ENCODE results near the gene EPHB1. TPM values are rescaled to one million over a fixed set of nuclear protein-coding genes. Genes with fewer than 3 reads are reported as not detected.

EPHB1 gene
- 0.36 and 0.86 TPM in 2 replicates for total RNA-seq
- polyA plus RNA-seq (2012) = 0.43 TPM

DNA sequence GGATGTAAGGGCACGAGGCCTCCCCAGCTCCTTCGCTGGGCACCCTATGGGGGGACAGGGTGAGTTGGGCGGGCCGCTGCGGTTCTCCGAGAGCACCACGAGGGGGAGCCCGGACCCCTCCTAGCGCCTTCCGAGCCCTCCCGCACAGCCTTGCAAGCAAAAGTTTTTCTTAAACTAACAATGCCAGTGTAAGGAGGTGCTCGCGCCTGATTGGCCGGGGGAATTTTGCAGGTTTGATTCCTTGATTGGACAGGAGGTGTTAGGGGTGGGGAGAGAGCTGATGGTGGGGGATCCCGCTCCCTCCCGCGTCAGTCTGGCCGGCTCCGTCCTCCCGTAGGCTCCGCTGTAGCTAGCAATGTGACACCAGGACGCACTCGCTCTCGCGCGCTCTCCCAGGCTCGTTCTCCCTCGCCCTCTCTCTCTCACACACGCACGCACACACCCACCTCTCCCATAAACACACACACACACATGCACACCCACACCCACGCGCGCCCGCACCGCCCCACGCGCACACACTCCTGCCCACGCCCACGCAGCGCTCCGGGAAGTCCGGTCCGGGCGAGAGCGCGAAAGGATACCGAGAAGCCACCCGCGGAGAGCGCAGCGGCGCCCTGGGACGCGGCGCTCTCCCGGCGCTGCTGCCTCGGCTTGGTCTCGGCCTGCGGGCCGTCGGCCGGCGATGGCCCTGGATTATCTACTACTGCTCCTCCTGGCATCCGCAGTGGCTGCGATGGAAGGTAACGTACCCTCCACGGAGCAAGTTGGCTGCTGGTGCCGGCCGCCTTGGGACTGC lies at the start of gene EPHB1:
Gene EPHB1 (plus strand): TSS at position 311 of the 796 bp plus-strand sequence.
- DNase-seq (ENCODE audit: low read depth) = peak; percentile 87

DNA sequence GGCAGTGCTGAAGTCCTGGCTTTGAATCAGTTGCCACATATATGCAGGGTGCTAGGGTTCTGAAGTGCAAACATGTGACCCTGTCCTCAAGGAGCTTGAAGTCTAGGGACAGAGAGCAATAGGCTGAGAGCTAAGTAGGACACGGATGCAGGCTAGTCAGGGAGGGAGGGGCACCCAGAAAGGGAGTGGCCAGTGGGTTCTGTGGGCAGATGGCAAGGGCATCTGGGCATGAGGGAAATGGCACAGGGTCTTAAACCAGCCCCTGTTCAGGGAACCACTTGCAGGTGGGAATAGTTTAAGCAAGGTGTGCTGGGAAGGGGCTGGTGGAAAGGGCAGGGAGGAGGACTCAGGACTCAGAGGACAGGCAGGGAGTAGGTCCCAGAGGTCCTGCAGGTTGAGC lies 46.4 kb upstream of the EPHB1 start:
- no peak for DNase-seq (ENCODE audit: low read depth)

DNA sequence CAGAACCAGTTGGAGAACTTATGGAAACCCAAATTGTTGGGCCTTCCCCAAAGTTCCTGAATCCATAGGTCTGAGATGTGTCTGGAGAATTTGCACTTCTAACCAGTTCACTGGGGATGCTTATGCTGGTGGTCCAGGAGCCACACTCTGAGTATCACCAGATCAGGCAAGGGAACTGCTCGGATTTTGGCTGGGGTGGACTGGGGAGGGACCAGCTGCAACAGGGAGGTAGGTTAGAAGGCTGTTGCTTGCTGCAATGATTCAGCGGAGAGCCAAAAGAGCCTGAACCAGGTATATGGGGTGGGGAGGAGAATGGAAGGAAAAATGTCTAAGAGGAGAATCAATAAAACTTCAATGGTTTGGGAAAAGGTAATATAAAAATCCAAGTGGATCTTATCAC lies 45.9 kb upstream of the EPHB1 start:
- DNase-seq (ENCODE audit: low read depth) = no peak

DNA sequence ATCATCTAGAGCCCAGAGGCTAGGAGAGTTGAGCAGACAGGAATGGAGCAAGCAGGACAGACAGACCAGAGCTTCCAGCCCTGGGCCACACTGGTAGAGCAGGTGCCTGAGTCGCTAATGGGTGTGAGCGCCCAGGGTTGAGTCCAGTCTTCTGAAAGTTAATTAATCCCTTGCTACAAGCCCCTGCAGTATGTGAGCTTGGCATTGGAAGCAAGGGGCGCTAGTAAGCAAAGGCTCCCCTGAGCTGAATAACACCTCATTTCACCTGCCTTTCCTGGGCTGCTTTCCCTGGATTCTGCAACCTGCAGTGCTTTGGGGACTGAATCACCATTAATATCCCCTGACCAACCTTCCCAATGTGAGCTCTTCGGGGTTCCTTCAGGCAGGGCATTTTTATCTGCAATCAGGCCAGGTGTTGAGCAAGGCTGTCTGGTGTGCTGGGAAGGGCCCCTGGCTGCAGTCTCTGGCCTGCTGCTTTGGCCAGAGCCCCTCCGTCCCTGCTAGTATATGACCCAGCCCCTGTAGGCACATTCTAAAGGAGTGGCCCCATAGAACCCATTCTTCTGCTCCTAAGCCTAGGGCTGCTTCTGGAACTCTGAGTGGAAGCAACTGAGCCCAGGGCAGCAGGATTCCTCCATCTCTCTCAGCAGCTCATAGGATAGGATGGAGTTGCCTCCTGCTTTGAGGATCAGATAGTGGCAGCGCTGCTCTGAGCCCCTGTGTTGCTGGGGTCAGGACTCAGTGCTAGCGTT lies 45.1 kb upstream of the EPHB1 start:
- DNase-seq (ENCODE audit: low read depth) = no peak

DNA sequence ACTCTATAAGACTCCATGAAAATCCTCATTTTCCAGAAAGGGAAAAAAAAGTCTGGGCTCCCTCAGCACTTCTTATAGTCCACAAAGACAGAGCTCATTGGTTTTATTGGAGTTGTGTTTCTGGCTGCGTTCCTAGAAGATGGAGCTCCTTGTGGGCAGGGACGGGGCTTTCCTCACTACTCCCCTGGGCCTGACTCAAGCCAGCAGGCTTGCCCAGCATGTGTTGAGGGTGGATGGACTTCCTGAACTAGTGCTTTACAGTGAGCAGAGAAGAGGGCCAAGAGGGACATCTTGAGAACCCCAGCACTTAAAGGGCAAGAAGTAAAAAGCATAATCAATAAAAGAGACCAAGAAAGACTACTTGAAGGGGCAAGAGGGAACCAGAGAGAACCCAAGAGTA lies 43.2 kb upstream of the EPHB1 start:
- peak; percentile 56 for DNase-seq (ENCODE audit: low read depth)

DNA sequence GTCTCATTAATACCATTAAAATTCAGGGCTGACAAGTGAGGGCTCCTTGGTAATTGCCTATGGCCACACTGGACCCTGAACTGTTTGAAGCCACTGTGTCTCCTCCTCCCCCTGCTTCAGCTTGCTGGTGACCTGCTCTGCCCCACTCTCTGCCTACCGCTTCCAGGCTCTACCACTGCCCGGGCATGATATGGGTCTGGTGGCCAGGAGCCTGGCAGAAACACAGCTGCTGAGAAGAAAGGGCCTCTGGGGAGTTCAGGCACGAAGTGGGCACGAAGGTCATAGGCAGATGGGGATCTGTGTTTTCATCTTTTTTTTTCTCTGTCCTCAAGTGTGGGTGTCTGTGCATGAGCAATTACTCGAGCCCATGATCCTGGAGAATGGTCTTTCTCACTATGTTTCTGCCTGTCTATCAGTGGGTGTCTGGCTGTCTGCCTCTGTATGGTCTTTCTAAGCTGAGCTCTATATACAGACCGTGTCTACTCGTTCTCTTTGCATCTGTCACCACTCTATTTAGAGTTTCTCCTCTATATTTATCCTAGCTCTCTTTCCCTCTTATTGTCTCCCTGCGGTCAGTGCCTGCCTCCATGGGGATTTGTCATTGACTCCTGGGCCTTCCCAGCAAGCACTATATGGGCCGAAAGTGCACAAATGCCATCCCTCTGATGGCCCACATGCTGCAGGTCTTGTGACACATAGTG lies 42.1 kb upstream of the EPHB1 start:
- peak; percentile 71 for DNase-seq (ENCODE audit: low read depth)

DNA sequence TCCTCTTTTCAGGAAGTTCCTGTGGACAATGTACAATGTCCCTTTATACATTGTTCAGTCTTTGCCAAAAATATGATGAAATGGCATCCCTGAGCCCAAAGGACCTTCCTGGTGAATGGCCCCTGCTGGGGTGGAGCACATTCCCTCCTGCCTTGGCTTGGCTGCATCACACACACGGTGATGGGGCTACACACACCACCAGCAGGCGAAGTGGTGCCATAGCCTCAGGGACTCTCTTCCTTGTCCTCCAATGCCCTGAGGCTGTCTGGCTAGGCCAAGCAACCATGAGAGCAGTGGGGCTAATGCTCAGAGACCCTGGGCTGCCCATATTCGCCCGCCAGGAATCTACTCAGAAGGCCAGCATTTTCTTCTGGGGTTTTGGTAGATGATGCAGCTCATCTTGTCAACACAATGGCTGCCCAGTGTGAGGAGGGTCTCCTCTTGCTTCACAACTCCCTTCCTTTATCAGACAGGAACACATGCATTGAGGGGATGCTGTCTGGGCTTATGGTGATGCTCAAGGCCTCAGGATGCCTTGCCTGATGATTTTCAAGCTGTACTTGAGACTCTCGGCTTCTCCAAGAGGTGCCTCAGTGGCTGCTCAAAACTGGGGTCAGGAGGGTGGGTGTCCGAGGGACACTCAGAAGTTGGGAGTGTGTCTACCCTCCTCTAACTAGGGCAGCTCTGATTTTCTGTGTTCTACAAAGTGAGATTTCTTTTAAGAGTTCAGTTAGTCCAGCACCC lies 40.9 kb upstream of the EPHB1 start:
- no peak for DNase-seq (ENCODE audit: low read depth)

DNA sequence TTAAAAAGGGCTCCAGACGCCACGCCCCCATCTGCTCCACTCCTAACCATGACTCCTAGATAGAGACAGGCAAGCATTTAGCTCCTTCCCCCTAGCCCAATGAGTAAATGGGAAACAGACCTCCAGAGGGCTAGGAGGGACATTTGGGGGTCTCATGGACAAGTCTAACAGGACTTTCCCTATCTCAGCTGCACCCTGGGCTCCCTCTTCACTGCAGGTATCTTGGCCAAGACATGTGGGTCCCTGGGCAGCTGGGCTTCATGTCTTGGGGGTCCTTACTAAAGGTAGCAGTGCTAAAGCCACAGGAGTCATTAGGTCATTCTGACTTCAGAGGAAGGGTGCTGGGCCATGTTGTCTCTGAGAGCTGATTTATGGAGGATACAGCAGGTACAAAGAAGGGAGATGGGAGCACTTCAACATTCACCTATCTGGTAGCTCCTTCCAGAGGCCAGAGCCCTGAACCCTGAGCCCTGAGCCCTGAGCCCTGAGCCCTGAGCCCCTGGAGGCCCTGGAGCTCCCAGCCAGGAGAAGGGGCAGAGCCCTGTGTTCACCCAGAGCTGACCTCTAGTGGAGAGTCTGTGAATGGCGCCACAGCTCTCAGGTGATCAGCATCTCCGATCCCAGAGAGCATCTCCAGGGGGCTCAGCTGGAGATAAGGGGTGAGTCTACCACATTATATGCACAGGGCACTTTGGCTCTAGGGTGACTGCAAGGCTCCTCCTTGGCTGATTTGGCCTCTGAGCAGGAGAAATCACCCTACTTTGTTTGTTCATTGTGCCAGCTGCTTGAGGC lies 40.1 kb upstream of the EPHB1 start:
- peak; percentile 60 for DNase-seq (ENCODE audit: low read depth)

DNA sequence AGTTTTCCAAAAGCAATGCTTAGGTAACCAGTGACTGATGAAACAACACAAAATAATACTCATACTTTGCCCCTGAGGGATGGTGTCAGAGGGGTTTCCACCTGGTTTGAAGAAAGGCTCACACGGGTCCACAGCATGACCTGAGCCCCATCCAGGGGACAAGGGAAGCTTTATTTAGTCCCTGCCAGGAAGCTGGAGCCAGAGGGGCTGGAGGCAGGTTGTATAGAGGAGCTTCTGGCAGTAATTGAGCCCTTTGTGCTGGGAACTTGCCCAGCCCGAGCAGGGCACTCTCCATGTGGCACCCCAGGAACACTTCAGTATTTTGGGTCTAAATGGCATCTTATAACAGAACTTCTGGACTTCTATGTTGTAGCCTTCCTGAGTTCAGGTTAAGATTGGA lies 39.2 kb upstream of the EPHB1 start:
- DNase-seq (ENCODE audit: low read depth) = no peak

DNA sequence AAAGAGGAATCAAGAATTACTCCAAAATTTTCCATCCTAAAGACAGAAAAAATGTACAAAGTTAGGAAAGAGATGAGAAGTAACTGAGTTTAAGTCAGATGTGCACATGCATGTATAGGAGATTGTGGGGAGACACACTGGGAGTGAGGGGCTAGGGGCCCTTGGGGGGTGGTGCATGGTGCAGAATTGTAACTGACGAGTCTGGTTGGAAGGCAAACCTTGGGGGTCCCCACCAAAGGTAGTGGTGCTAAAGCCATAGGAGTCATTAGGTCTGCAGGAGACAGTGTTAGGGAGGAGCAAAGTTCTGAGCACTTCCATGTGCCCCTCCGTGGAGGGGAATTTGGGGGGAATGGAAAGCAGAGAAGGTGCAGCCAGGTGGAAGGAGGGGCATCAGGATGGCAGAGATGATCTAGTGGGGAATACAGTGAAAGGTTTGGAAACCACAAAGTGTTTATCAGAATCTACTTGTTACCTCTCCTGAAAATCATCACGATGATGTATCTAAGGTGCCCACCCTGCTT lies 37.5 kb upstream of the EPHB1 start:
- no peak for DNase-seq (ENCODE audit: low read depth)

DNA sequence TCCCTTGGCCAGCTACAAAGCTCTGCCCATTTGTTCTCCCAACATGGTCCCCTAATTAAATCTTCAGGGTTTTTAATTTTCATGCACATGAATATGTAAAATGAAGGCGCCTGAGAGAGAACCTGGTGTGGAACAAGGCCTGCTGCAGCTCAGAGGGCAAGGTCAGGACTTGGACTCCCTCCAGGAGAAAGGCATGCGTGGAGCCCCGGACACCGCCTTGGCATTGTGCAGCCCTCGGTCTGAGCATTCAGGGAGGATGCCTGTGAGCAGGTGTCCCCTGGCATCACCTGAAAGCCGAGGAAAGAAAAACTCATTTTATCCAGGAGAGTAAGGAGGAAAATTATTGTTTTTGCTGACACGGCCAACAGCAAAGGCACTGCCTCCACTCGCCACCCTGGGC lies 33.8 kb upstream of the EPHB1 start:
- no peak for DNase-seq (ENCODE audit: low read depth)

DNA sequence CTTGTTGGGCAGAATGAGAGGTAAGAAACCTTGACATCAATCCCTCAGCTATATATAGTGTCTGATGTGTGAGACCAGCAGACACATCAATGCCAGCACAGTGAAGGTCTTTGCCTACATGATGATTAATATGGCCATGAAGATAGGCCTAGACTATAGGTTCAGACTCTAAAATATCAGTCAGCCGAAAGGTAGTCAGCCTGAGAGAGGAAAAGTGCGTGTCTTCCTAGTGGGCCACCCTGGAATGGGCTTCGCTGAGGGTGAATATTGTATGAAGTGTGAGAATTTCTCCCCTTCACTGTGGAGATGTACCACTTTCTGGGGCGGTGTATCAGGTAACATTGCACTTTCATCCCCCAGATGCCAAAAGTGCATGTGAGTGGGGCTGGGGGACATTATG lies 33.0 kb upstream of the EPHB1 start:
- DNase-seq (ENCODE audit: low read depth) = no peak

DNA sequence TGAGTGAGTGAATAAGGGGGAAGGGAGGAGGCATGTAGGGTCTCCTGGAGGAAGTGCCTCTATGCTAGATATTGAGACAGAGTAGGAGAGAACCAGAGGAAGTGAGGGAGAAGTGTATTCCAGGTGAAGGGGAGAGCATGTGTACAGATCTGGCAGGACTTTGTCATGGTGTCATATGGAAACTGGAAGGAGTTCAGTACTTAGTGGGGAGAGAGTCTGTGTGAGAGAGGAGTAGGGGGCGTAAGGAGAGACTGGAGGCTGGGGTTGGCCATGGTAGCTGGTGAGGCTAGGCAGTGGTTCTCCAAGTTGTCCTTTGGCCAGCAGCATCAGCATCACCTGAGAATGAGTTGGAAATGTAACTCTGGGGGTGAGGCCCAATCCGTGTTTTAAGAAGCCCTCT lies 29.6 kb upstream of the EPHB1 start:
- DNase-seq (ENCODE audit: low read depth) = no peak

DNA sequence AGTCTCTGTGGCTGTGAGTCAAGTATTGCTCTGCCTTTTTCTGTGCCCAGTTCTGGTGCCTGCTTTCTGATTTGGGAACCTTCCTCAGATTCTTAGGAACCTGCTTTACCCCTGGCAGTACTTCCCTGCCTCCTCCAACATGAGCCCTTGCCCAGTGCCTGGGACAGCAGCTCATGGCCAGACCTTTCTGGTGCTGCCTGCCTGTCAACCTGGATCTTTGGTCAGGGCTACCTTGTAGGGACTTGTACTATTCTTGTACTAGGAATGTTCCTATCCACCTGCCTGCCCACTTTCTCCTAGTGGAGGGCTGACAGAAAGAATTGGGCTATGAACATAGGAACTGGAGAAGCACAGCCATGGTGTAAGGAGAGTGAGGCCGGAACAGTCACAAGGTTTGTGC lies 28.8 kb upstream of the EPHB1 start:
- DNase-seq (ENCODE audit: low read depth) = no peak

DNA sequence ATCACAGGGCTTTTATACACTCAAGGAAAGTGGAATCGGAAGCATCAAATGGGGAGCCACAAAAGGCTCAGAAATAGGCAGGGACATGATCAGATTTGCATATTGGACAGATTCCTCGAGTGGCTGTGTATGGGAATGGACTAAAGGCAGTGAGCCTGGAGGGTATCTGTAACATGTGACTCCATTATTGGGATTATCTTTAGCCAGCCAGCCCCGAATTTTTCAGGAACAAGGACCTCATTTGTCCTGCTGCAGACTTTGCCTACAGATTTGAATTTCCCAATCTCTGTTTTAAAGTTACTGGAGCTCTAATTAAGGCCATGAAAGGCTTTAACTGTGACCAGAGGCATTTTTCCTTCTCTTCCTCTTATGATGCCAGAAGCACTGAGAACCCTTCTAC lies 26.9 kb upstream of the EPHB1 start:
- DNase-seq (ENCODE audit: low read depth) = no peak

DNA sequence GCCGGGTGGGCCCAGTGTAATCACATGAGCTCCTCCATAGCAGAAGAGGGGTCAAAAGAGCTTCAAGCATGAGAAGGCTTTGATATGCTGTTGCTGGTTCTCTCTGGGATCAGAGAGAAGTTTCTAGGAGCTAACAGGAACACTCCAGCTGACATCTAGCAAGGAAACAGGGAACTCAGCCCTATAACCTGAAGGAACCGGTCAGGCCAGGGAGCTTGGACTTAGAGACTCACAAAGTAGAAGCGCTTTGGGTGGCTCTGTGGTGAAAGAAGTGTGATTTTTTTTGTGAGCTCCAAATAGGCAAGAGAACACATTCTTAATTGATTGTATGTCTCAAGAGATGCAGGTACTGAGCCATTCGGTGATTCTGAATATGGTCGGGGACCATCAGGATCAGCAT lies 26.2 kb upstream of the EPHB1 start:
- no peak for DNase-seq (ENCODE audit: low read depth)

DNA sequence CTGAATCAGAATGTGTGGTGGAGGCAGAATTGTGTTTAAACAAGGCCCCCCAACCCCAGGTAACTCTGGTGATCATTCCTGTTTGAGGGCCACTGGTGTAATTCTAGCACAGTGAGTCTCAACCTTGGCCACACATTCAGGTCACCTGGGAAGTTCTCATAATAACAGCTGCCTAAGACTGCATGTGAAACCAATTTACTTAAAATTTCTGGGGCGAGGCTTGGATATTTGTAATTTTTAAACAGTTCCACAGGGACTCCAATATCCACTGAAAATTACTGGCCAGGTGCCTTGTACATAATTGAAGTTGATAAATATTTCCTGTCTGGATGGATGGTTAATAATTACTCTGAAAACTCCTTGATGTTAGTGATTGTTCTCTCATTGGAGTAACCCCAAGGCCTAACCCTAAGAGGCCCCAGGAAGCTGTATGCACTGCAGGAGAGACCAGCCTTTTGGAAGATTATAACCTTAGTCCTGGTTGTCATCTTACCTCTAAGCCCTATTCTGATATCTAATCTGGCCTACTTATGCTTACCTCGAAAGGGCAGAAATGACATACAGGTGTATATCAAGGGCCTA lies 25.7 kb upstream of the EPHB1 start:
- DNase-seq (ENCODE audit: low read depth) = no peak

DNA sequence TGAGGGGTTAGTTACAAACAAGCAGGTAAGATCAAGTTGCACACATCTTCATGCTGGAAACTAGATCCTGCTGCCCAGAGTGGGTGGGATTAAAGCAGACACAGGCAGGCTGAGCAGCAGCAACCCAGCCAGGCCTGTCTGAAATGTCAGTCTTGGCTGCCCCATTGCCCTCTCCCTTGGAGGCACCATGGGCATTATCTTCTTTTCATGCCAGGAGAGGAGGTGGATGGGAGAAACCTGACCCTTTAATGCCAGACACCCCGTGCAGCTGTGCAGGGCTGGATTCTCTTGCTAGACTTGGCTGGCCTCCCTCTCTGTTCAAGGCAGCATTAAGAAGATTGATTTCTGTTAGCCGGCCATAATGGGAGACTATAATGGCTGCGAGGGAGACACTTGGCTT lies 23.0 kb upstream of the EPHB1 start:
- DNase-seq (ENCODE audit: low read depth) = peak; percentile 14

DNA sequence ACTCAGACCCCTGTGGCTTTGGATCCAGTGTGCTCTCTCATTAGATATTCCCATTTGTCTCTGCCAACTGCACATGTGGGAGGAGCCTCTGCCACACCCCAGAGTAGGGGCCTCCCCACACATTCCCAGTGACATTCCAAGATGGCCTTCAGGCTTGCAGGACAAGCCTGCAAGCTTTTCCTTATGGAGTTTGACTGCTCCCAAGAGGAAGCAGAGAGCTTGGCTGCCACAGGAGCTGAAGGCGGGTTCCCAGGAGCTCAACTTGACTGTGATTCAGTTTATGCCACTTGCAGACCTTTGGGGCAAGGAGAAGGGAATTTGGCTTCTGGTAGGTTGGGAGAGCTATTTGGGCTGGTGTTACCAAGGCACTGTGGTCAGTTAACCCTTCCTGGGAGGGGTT lies 22.5 kb upstream of the EPHB1 start:
- DNase-seq (ENCODE audit: low read depth) = peak; percentile 39

DNA sequence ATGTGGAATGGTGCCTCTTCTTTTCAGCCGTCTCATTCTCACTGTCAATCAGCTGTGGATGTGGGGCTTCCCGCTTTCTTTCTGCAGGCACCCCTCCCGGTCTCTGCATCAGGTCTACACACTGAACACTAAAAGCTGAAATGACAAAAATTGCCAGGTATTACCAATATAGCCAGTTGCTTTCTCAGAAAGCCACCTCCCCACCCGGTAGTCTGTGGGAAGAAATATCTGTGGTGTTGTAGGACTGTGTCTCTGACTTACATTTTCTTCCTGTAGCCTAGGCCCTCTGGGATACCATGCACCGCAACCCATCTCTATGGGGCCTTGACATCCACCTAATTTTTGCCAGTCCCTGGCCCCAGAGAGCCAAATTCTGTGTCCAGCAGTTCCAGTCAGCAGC lies 19.2 kb upstream of the EPHB1 start:
- no peak for DNase-seq (ENCODE audit: low read depth)

Measured in myocyte (in vitro differentiated cells).